ENCODE data around the gene CAPN1. TPM values are rescaled to one million over a fixed set of nuclear protein-coding genes. Genes with fewer than 3 reads are reported as not detected.

CAPN1 gene
- total and polyA plus RNA-seq, 2 donors (not counting 1 experiment from before 2014, with no cell fraction given), result 192 to 202 TPM

- Mint-ChIP-seq H3K9me3 (ENCODE audit: insufficient read depth) (no peaks in the 10 kb centered on the region), H3K27ac (peak within 1 kb of the TSS; percentile 99), H3K27me3 (no peaks in the 10 kb centered on the region), H3K4me1 (peaks cover 68% of the 10 kb centered on the region), H3K4me3 (peak within 1 kb of the TSS; percentile 97)
- peak; percentile 97 for DNase-seq
- Histone ChIP-seq H3K4me3 (ENCODE audit: control extremely low read depth in 1 of 5, extremely low read depth in 1 of 5, insufficient read depth in 1 of 5, low read depth in 2 of 5, low read length in 4 of 5) (peak within 1 kb of the TSS; percentile 81 to 99 (median 96)), H2AFZ (ENCODE audit: insufficient read depth, low read depth, low read length, poor library complexity, severe bottlenecking) (peak within 1 kb of the TSS; percentile 71), H3K36me3 (replicated peaks in 1 of 2; ENCODE audit: control extremely low read depth in 1 of 2, control insufficient read depth in 1 of 2, extremely low read depth in 1 of 2, insufficient read depth in 2 of 2, low read length in 1 of 2) (peaks cover 1 to 30% of the 10 kb centered on the region in 2 experiments), H3K4me1 (ENCODE audit: control insufficient read depth in 2 of 2, insufficient read depth in 2 of 2, low read length in 2 of 2) (peaks cover 39 to 59% of the 10 kb centered on the region in 2 donors), H3K27ac (ENCODE audit: low read length in 2 of 2) (peak within 1 kb of the TSS; percentile 98 to 99), H3K4me2 (replicated peaks; ENCODE audit: low read depth, low read length, poor library complexity, severe bottlenecking) (peak within 1 kb of the TSS; percentile 89), H3K27me3 (replicated peaks in 1 of 4; ENCODE audit: control extremely low read depth in 1 of 4, control insufficient read depth in 3 of 4, insufficient read depth in 4 of 4, low read length in 3 of 4) (no peaks in the 10 kb centered on the region), H3K79me2 (ENCODE audit: control insufficient read depth, insufficient read depth, low read length) (peaks cover 75% of the 10 kb centered on the region), H3K9ac (ENCODE audit: low read length) (peak within 1 kb of the TSS; percentile 99), H3K9me3 (ENCODE audit: control extremely low read depth in 1 of 3, control insufficient read depth in 2 of 3, insufficient read depth in 1 of 3, low read length in 2 of 3) (no peaks in the 10 kb centered on the region), H4K20me1 (ENCODE audit: control insufficient read depth, insufficient read depth, low read length, poor library complexity, severe bottlenecking) (peaks cover 46% of the 10 kb centered on the region)
- ChIA-PET CTCF (interaction anchor here (0.5 to 7.5 kb wide), 9 partner anchors 12 to 442 kb away, joined by 3 to 64 read pairs (median 5); partner anchors contain the start of genes CAPN1, EHBP1L1, FAU and MRPL49), POLR2A (interaction anchor here (0.6 to 8.8 kb wide), 10 partner anchors 9 to 1121 kb away, joined by 3 to 160 read pairs (median 4); partner anchors contain the start of genes CAPN1, FAU, MALAT1 and MRPL49)
- under 1% methylated on average over 48 of the region's 60 CpGs for WGBS (ENCODE audit: insufficient coverage)
- peak; percentile 51 for ATAC-seq (ENCODE audit: low read depth)
- no peak for TF ChIP-seq CTCF (IDR thresholded peaks at IDR 0.05)
- TF ChIP-seq EZH2 (IDR thresholded peaks at IDR 0.05; ENCODE audit: borderline replicate concordance, insufficient read depth, low read depth, low read length, poor library complexity, severe bottlenecking), result no peak
- intact Hi-C loops (cut with micrococcal nuclease), result loop anchor here (1.0 to 5.0 kb wide), 3 partner anchors 50 to 483 kb away; partner anchors contain the start of genes CDCA5, PCNX3, SAC3D1 and ZFPL1
Observed at GRCh38 chr11:65134240-65134951, 47.3 kb upstream of the CAPN1 start, which contains the start of gene SYVN1. Gene SYVN1, minus strand, starts transcription at chr11:65134519. Its CDS starts 918 bp downstream, at chr11:65133601.
